Osteoblast (primary cell): ENCODE results near the gene ATP1B3. TPM values are rescaled to one million over a fixed set of nuclear protein-coding genes. Genes with fewer than 3 reads are reported as not detected.

Experiments
- DNase-seq: peaks from one replicate; pipeline ENCODE4 v3.0.0; 2011; ENCODE audit warnings: low spot score, mixed read lengths; ENCODE audit not compliant: insufficient read length; ENCODE audit errors: missing footprints
- H2AFZ ChIP-seq: 2 replicates; pipeline ENCODE4 v1.6.0; 2011; ENCODE audit warnings: mild to moderate bottlenecking, low read length
- H3K27ac ChIP-seq: 2 replicates; pipeline ENCODE4 v1.5.1; 2011; ENCODE audit warnings: mild to moderate bottlenecking, low read depth, low read length, moderate library complexity
- H3K27me3 ChIP-seq: 2 replicates; pipeline ENCODE4 v1.6.0; 2012; ENCODE audit warnings: mild to moderate bottlenecking, control low read depth, inconsistent platforms, low read length, moderate library complexity; ENCODE audit not compliant: insufficient read depth
- H3K36me3 ChIP-seq: 2 replicates; pipeline ENCODE4 v1.5.1; 2011; ENCODE audit warnings: mild to moderate bottlenecking, low read length, control low read depth, moderate library complexity; ENCODE audit not compliant: insufficient read depth
- H3K4me1 ChIP-seq: 2 replicates; pipeline ENCODE4 v1.5.1; 2011; ENCODE audit warnings: mild to moderate bottlenecking, low read length, control low read depth, moderate library complexity; ENCODE audit not compliant: insufficient read depth
- H3K4me2 ChIP-seq: 2 replicates; pipeline ENCODE4 v1.6.0; 2011; ENCODE audit warnings: mild to moderate bottlenecking, low read length; ENCODE audit not compliant: insufficient read depth
- H3K4me3 ChIP-seq: fragments of 200-600 bp; sonication (generic); 3 replicates; pipeline ENCODE4 v1.5.1; 2012; ENCODE audit warnings: mild to moderate bottlenecking, low read length, inconsistent platforms; ENCODE audit not compliant: insufficient read depth
- H3K79me2 ChIP-seq: 2 replicates; pipeline ENCODE4 v1.6.0; 2012; ENCODE audit warnings: mild to moderate bottlenecking, low read length, control low read depth, inconsistent platforms; ENCODE audit not compliant: insufficient read depth
- H3K9me3 ChIP-seq: 2 replicates; pipeline ENCODE4 v1.5.1; 2011; ENCODE audit warnings: low read depth, low read length, control low read depth
- H4K20me1 ChIP-seq: 2 replicates; pipeline ENCODE4 v1.6.0; 2012; ENCODE audit warnings: mild to moderate bottlenecking, low read length, control low read depth; ENCODE audit not compliant: insufficient read depth
- CTCF ChIP-seq: IDR thresholded peaks from 2 replicates; pipeline ENCODE4 v1.5.1; 2011; ENCODE audit warnings: mild to moderate bottlenecking, low read depth, low read length, moderate library complexity; ENCODE audit errors: extremely low read depth
- total RNA-seq: library from RNA; depleted of rRNA; stranded (reverse); fragments of >200 nt; gene quantifications from 2 replicates; pipeline ENCODE4 v1.2.3, GENCODE V29; 2012

Gene ATP1B3
- total RNA-seq, 1 donor, result 37.3 TPM

- Histone ChIP-seq H3K9me3 (no peaks in the 10 kb centered on the region), H4K20me1 (peaks cover 6% of the 10 kb centered on the region), H3K4me1 (peaks cover 11% of the 10 kb centered on the region), H3K36me3 (no peaks in the 10 kb centered on the region), H3K27me3 (no peaks in the 10 kb centered on the region), H2AFZ (no peak overlapping the region), H3K79me2 (peaks cover 86% of the 10 kb centered on the region), H3K4me3 (no peak overlapping the region), H3K27ac (no peak overlapping the region), H3K4me2 (no peak overlapping the region)
- no peak for TF ChIP-seq CTCF
- DNase-seq, result no peak
Observed at GRCh38 chr3:141895731-141896130, 19.3 kb downstream of the ATP1B3 start.

GRCh38 chr3:141898908-141899307, 22.5 kb downstream of the ATP1B3 start:
- no peak for TF ChIP-seq CTCF
- no peak overlapping the region for H3K4me3 ChIP-seq
- no peaks in the 10 kb centered on the region for H3K36me3 ChIP-seq
- peaks cover 6% of the 10 kb centered on the region for H4K20me1 ChIP-seq
- peaks cover 11% of the 10 kb centered on the region for H3K4me1 ChIP-seq
- H3K79me2 ChIP-seq, result peaks cover 80% of the 10 kb centered on the region
- DNase-seq, result no peak
- H3K27ac ChIP-seq, result no peak overlapping the region
- no peak overlapping the region for H3K4me2 ChIP-seq
- H3K27me3 ChIP-seq, result no peaks in the 10 kb centered on the region
- no peak overlapping the region for H2AFZ ChIP-seq
- no peaks in the 10 kb centered on the region for H3K9me3 ChIP-seq

- Histone ChIP-seq H3K9me3 (no peaks in the 10 kb centered on the region), H2AFZ (no peak overlapping the region), H4K20me1 (peaks cover 6% of the 10 kb centered on the region), H3K4me2 (no peak overlapping the region), H3K79me2 (peaks cover 76% of the 10 kb centered on the region), H3K4me1 (peaks cover 9% of the 10 kb centered on the region), H3K36me3 (no peaks in the 10 kb centered on the region), H3K27me3 (no peaks in the 10 kb centered on the region), H3K27ac (no peak overlapping the region), H3K4me3 (no peak overlapping the region)
- no peak for DNase-seq
- no peak for TF ChIP-seq CTCF
Observed at GRCh38 chr3:141900343-141900742, 23.9 kb downstream of the ATP1B3 start.

- Histone ChIP-seq H4K20me1 (peaks cover 6% of the 10 kb centered on the region), H3K27me3 (no peaks in the 10 kb centered on the region), H3K36me3 (no peaks in the 10 kb centered on the region), H3K27ac (no peak overlapping the region), H3K4me2 (no peak overlapping the region), H2AFZ (no peak overlapping the region), H3K9me3 (no peaks in the 10 kb centered on the region), H3K4me1 (peaks cover 4% of the 10 kb centered on the region), H3K79me2 (peaks cover 61% of the 10 kb centered on the region), H3K4me3 (no peak overlapping the region)
- no peak for TF ChIP-seq CTCF
- DNase-seq, result no peak
Observed at GRCh38 chr3:141901914-141902313, 25.5 kb downstream of the ATP1B3 start.
